CD4-positive, alpha-beta T cell treated with Interleukin-15 for 4 hours (primary cell): ENCODE results near the gene PACC1.
A peak's percentile ranks its signal among the peaks of the same experiment; 100 is the strongest.
"Not testable (repeated sequence)": the region's sequence is repeated elsewhere in the genome, so short reads cannot be mapped to it uniquely, and the experiment has no call there.

Experiments used
- DNase-seq: peaks from one replicate; pipeline ENCODE4 v3.0.0-alpha.2; 2020; ENCODE audit warnings: low spot score

The PACC1 gene

GRCh38 chr1:212328248-212328647 lies 86.4 kb downstream of the PACC1 start:
- no peak for DNase-seq

- no peak for DNase-seq
These were observed 88.1 kb downstream of the PACC1 start for GRCh38 chr1:212326541-212326940.

GRCh38 chr1:212323066-212323465 lies 91.6 kb downstream of the PACC1 start:
- no peak for DNase-seq

GRCh38 chr1:212321031-212321430 lies 93.7 kb downstream of the PACC1 start:
- not testable (repeated sequence) for DNase-seq

GRCh38 chr1:212317916-212318315 lies 96.8 kb downstream of the PACC1 start:
- no peak for DNase-seq

GRCh38 chr1:212315907-212316306 lies 98.8 kb downstream of the PACC1 start:
- peak; percentile 17 for DNase-seq

GRCh38 chr1:212315184-212315583 lies 99.5 kb downstream of the PACC1 start:
- DNase-seq, result no peak
